ACHN (cell line): Measurements from ENCODE around the gene RMC1.
"Not testable (repeated sequence)": the region's sequence is repeated elsewhere in the genome, so short reads cannot be mapped to it uniquely, and the experiment has no call there.

ENCODE experiments used
- DNase-seq: peaks from one replicate; pipeline ENCODE4 v3.0.0-alpha.2; 2015
- in situ Hi-C: cut with HindIII; loops from 2 replicates; pipeline ENCODE4 v1.10.0; 2017; ENCODE audit warnings: low sequenced_read_pairs, low pct_ligation_motif_present, low pct_unique_long_range_greater_than_20kb

Gene RMC1

DNA sequence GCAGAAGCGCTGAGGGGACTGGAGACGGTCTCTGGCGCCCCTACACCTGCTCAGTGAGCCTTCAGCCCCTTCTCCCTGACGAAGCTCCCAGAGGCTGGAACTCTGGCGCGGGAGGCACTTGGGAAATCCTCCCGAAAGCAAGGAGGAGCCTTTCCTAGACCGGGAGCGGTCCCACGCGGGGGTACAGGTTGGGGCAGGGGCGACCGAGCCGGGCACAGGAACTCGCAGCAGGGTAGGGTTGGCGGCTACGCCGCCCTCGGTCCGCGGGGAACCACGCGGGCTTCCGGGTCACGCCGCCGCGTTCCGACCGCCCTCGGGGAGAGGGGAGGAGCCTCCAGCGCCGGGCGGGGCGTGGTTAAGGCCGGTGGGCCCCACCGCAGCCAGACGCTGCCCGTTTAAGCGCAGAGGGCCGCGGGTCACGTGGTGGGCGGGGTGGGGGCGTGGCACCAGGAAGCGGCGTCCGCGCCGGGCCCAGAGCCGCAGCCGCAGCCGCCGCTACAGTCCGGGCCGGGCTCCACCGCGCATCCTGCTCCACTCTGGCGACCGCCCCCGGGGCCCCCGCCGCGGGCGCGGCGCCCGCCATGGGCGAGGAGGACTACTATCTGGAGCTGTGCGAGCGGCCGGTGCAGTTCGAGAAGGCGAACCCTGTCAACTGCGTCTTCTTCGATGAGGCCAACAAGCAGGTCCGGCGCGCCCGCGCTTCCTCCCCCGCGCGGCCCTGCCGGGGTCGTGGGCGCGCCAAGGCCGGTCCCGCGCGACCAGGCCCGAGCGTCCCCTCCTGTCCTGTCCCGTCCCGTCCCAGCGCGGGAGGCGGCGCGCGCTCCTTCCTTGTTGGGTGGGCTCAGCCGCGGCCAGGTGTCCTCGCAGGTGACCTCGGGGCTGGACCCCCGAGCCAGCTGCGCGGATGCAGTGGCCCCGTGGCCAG lies at the start of gene RMC1:
TSS of gene RMC1 (plus strand) at position 474 of the 925 bp plus-strand sequence. CDS start at position 582, 108 bp downstream.
- peak; percentile 89 for DNase-seq
- in situ Hi-C loops = no loop called here

DNA sequence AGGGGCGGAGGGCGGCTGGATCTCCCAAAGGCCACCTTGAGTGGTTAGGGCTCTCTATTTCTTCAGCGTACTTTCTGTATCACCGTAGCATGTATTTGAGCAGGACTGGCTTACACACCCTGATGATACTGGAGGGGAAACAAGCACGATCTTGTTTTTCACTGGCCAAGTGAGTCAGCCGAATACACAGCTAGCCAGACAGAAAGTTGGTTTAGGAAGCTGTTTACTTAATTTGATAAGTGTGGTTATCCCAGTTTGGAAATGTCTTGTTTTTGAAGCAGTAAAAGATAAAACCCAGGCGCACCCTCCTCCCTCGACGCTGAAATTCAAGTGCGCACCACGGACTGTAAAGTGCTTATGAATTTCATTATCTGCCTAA lies 49.6 kb upstream of the RMC1 start:
- DNase-seq = peak; percentile 37
- in situ Hi-C loops = no loop called here

DNA sequence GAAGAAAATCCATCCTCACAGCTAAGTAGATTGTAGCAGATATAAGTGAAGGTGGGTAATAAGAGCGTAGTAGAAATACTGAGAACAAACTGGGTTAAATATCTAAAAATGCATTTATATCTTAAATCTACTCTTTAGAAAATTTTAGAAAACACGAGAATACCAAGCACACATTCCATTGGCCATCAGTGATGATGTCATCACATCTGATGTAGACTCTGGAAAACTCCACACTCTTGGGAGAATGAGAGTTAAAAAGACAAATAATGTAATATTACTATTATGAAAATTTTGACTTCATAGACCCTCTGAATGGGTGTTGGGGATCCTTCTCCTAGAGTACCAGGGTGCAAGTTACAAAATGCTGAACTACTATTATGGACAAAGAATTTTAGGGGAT lies 46.5 kb upstream of the RMC1 start:
- in situ Hi-C loops = no loop called here

DNA sequence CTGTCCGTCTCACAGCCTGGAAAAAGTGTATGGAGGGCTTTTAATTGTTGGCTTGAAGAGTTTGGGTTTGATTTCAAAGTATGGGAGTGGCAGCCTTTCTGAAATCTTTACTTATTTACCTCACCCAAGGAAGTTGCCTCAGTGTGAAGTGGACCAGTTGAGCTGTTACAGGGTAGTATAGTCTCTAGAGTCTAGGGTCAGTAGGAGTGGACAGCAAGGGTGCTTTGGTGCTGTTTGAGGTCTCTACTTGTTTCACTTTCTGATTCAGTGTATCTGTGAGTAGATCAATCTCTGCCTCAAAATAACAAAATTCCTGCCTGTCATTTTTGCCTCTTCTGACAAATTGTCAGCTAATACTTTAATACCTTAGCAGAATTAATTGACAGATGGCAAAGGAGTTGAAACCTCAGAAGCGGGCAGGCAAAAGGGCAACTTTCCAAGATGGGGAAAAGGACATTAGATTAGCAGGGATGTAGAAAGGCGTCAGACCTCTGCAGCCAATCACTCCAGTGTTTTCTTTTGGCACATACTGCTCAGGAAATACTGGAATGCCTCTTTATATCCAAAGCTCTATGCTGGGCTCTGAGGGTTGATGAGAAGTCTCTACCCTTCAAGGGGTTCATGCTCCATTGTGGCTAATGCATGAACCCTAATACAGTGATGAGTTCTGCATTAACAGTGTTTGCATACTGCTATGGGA lies 44.3 kb upstream of the RMC1 start:
- in situ Hi-C loops = no loop called here
- no peak for DNase-seq

More for the DNA sequence above, 46.5 kb upstream of the RMC1 start:
- no peak for DNase-seq

DNA sequence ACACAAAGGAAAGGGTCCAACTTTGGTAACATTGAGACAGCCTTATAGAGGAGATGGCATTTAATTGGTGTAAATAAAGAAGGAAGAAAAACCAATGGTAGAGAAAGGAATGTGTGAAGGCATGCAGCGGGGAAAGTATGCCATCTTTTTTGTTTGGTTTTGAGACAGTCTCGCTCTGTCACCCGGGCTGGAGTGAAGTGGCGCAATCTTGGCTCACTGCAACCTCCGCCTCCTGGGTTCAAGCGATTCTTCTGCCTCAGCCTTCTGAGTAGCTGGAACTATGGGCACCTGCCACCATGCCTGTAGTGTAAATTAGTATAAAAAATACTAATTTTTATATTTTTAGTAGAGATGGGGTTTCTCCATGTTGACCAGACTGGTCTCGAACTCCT lies 43.8 kb upstream of the RMC1 start:
- in situ Hi-C loops = no loop called here
- DNase-seq = no peak

DNA sequence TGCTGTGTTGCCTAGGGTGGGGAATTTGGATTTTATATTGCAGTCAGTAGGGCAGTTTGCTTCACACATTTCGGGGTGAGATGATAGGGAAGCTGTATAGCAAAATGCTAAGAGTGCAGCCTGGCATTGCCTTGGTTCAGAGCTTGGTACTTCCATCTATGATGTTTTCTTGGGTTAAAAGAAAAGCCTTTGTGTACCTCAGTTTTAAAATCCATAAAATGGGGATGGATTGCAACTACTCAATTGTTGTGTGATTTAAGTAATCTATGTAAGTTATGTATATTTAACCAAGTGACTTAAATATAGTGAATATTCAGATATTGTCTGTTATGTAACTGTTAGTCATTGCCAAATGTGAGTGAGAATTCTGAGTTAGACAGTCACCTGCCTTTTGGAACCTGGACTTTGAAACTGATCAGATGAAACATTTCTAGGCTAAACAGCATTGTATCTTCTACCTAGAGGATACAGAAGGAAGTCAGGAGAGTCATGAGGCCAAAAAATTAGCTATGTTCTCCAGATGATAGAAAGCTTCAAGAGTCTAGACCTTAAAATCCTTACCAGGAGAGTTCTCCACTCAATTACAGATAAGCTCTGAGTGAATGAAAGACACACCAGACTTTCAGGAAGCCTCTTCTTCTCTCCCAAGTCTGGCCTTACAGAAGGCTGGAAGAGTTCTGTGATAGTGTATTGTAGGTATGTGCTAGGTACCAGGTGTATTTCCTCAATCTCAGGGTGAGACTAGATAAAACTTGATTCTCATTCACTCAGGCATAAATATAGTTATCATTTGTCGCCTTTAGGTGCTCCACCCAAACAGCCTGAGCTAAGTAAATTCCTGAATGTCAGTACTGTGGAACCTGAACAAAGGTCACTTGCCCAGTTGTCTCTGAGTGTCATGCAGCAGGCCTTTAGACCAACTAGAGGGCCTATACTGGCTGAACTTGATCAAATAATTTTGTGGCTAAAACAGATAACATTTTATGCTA lies 42.7 kb upstream of the RMC1 start:
- in situ Hi-C loops = no loop called here
- no peak for DNase-seq

DNA sequence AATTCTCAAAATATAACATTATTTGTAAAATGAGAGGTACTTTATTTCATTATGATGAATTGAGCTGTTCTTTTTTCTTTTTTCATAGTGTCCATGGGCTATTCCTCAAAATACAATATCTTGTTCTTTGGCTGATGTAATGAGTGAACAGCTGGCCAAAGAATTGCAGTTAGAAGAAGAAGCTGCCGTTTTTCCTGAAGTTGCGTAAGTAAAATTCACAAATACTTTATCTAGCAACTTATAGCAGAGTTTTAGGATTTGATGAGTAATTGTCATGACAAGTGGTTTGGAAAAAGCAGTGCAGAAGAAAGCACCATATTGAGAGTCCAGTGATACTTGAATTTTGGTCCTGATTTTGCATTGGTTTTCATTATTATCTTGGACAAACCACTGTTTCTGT lies 40.4 kb upstream of the RMC1 start:
- DNase-seq = no peak
- in situ Hi-C loops = no loop called here

DNA sequence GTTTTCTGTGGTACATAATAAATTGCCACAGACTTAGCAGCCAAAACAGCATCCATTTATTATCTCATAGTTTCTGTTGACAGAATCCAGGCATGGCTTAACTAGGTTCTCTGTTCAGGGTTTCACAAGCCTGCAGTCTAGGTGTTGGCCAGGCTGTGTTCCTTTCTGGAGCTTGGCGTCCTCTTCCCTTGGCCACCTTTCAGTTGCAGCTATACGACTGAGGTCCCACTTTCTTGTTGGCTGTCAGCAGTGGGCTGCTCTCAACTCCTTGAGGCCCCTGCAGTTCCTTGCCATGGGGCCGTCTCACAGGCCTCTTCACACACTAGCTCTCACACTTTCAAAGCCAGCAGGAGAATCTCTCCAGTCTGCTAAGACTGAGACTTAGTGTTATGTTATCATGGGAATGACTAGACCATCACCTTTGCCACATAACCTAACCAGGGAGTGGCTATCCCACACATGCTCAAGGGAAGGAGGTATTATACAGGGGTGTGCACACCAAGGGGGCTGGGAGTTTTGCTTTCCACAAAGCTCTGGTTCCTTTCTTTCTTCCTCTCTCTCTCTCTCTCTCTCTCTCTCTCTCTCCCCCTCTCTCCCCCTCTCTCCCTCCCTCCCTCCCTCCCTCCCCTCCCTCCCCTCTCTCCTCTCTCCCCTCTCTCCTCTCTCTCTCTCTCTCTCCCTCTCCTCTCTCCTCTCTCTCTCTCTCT lies 34.4 kb upstream of the RMC1 start:
- in situ Hi-C loops = no loop called here

DNA sequence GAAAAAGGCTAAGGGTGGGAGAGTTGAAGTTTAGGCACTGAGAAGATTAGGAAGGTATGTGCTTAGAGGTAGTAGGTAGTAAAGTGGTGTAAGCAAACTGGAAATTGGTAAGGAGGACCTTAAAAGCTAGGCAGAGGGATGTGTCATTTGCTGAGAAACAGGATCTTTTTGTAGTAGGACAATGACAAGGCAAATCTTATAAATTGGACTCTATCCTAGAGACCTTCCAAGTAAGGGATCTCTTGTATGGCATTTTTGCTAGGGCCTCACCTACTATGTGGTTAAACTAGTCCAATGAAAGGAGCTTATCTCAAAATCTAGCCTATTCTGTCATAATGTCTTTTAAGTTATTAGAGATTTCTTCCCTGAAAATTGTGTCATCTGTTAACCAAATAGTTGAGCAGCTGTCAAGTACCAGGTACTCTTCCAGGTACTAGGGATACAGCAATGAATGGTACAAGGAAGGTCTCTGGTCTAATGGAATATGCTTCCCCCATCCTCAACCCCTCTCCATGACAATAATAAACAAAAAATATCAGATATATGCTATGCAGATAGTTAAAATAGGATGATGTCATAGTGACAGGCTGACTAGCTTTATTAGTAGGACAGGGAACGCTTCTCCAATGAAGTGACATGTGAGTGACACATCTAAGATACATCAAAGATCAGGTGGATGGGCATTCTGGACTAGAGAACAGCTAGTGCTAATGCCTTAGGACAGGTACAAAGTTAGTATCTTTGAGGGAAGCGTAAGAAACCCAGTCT lies 32.5 kb upstream of the RMC1 start:
- in situ Hi-C loops = no loop called here
- no peak for DNase-seq

More for the DNA sequence above, 34.4 kb upstream of the RMC1 start:
- no peak for DNase-seq

DNA sequence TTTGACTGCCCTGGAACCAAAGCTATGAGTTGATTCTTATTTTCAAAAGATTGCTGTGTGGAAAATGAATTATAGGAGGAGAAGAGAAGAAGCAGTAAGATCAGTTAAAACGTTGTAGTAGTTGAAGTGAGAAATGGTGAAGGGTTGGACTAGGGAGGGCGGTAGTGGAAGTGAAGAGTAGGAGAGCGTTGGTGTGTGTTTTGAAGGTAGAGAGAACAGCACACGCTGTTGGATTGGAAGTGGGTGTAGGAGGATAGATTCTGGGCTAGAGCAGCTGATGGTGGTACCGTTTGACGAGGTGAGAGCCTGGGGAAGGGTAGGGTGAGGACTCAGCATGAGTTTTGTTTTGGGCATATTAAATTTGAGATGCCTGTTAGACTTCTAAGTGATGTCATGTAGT lies 31.8 kb upstream of the RMC1 start:
- in situ Hi-C loops = no loop called here
- no peak for DNase-seq

DNA sequence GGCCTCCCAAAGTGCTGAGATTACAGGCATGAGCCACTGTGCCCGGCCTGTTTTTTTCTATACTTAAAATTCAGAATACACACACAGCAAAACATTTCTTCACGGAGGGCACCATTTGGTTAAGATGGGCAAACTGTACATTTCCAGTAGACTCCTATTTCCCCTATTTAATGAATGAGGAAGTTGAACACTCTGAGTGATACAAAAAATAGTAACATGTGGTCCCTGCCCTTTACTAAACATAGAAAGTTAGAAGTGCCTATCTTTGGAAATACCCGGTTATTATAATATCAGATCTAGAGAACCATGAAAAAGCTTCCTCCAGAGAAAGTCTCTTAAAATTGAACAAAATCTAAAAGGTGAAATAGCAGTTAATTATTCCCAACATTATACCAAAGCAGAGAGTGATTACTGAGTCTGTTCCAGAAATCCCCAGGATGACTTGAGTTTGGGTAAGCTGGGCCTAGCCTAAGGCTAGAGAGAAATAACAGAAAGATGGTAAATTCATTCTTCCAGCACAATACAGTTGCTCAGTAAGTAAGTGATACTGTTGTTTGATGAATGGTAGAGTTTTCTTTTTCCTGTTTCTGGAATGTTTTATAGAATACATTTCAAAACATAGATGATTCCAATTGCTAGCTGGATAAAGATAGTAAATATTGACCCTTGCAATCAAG lies 23.3 kb upstream of the RMC1 start:
- in situ Hi-C loops = no loop called here
- DNase-seq = no peak

DNA sequence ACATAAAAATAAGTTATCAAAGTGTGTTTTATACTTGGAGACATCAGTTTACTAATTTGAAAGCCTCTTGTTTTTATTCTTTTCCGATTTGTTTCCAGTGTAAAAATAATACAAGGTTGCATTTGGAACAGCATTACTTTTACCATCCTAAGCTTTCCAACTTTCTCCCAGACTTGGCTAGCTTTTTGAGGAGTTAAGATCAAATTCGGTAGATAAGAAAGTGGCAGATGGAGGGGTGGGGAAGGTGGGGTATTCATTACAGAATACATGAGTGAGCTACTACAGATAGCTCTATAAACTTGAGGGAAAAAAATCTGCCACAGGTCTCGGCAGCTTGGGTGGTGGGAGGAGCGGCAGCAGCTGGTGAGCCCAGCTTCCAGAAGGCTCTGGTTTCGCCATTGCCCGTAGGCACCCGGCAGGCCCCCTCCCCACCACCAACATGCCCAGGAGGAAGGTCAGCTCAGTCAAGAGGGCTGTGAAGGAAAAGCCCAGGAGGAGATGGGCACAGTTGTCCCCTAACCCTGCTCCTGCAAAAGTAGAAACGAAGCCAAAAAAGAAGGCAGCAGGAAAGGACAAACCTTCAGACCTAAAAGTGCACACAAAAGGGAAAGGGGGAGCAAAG lies 18.6 kb upstream of the RMC1 start:
- in situ Hi-C loops = no loop called here
- DNase-seq = no peak

DNA sequence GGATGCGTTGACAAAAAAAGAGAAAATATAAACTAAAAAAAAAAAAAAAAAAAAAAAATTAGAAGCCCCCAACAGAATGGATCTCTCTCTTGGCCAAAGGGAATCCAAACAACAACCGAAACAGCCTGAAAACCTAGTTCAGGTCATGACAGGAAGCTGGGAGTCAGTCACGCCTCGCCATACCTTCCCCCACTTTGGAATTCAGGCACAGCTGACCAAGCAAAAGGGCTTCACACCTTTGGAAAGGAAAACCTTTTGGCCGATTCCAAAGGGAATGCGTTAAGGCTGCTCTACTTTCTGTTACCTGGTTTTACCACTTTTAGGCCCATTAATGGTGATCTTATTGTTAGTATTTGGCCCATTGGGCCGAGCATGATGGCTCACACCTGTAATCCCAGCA lies 17.9 kb upstream of the RMC1 start:
- in situ Hi-C loops = no loop called here
- no peak for DNase-seq

DNA sequence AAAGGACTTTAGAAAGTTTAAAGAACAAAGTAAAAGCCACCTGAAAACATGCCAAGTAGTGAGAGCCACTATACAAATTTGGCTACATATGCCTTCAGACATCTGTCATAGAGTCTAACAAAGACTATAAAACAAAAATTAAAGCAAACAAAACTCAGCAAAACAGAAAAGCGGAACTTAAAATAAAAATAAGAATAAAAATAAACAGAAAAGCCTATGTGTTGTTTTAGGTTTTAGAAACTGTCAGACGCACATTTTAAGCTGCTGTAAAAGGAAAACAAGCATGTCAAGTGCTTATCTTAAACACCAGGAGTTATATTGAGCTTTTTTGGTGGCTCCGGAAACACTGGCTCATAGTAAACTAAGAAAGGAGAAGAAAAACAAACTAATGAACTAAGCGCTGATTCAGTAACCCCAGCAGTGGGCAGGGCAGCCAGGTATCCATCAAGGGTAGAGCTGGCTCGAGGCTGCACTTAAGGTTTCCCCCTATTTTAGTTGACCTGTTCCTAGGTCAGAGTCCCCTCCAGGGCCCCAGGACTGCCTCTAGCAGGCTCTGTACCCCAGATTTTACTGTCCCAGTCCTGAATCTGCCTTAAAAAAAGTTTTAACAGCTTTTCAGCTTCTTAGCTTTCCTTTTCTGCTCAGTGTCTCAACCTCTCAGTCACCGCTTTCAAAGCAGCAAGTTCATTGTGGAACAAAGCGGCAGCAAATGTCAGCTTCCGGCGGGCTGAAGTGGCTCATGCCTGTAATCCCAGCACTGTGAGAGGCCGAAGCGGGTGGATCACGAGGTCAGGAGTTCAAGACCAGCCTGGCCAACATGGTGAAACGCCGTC lies 15.4 kb upstream of the RMC1 start:
- no peak for DNase-seq
- in situ Hi-C loops = no loop called here

DNA sequence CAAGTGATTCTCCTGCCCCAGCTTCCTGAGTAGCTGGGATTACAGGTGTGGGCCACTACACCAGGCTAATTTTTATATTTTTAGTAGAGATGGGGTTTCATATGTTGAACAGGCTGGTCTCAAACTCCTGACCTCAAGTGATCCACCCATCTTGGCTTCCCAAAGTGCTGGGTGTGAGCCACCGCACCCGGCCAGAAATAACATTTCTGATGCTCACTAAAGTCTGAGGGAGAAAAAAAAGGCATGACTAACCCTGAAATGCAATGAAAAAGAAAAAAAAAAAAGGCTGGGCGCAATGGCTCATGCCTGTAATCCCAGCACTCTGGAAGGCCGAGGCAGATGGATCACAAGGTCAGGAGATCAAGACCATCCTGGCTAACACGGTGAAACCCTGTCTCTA lies 13.7 kb upstream of the RMC1 start:
- DNase-seq, in situ Hi-C loops: not testable (repeated sequence)

DNA sequence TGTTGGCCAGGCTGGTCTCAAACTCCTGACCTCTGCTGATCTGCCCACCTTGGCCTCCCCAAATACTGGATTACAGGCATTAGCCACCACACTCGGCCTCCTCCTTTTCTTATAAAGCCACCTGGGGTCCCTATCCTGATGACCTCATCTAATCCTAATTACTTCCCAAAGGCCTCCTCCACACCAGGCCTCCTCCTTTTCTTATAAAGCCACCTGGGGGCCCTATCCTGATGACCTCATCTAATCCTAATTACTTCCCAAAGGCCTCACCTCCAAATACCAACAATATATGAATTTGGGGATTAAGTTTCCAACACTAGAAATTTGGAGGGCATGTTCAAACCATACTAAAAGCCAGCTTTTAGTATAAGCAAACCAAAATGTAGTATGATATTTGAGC lies 9.7 kb upstream of the RMC1 start:
- in situ Hi-C loops = no loop called here
- DNase-seq = no peak
